Caki2 (cell line): ENCODE measurements around the gene INA. TPM values are rescaled to one million over a fixed set of nuclear protein-coding genes. Genes with fewer than 3 reads are reported as not detected.

ENCODE experiments used
- DNase-seq: peaks from one replicate; pipeline ENCODE4 v3.0.0-alpha.2; 2015; ENCODE audit warnings: low read depth
- in situ Hi-C: cut with HindIII; loops from 2 replicates; pipeline ENCODE4 v1.10.0; 2016; ENCODE audit warnings: low sequenced_read_pairs, low pct_unique_long_range_greater_than_20kb, mixed read lengths
- total RNA-seq: library from RNA; depleted of rRNA; stranded (reverse); fragments of >200 nt; shearing (Covaris generic); gene quantifications from 2 replicates; pipeline ENCODE4 v1.2.3, GENCODE V29; 2014; ENCODE audit warnings: low replicate concordance; rRNA removed

INA gene
- total RNA-seq, 1 experiment from 2014 or later: not detected

GRCh38 chr10:103327906-103328305 is 51.0 kb downstream of the INA start:
- no peak for DNase-seq
- in situ Hi-C loops: no loop called here

- no peak for DNase-seq
- in situ Hi-C loops: no loop called here
Measured at GRCh38 chr10:103333934-103334520, 57.1 kb downstream of the INA start.

GRCh38 chr10:103334567-103334966 is 57.6 kb downstream of the INA start:
- no peak for DNase-seq
- in situ Hi-C loops: no loop called here

GRCh38 chr10:103336370-103336769 is 59.4 kb downstream of the INA start:
- DNase-seq: no peak
- in situ Hi-C loops: no loop called here

Other genes with a start within 250 kb of the INA start
- gene NT5C2, start 83.9 kb upstream of the INA start, total RNA-seq: 24.6 and 30.0 TPM in 2 replicates
- gene RPEL1, start 31.3 kb upstream of the INA start, total RNA-seq: not detected in 2 replicates
- gene PCGF6, start 74.0 kb downstream of the INA start, total RNA-seq: 11.2 and 13.8 TPM in 2 replicates
- gene TAF5, start 90.8 kb downstream of the INA start, total RNA-seq: 2.3 and 3.6 TPM in 2 replicates
- 242 and 351 TPM in 2 replicates for gene ATP5MK, start 119.3 kb downstream of the INA start, total RNA-seq
- gene PDCD11, start 119.5 kb downstream of the INA start, total RNA-seq: 17.3 and 33.0 TPM in 2 replicates
- 0.55 and 2.9 TPM in 2 replicates for gene CALHM2, start 175.2 kb downstream of the INA start, total RNA-seq
- not detected in 2 replicates for gene CALHM1, start 181.8 kb downstream of the INA start, total RNA-seq
- 0.47 TPM in 1 of 2 replicates, not detected in the other for gene CALHM3, start 202.1 kb downstream of the INA start, total RNA-seq
- not detected in 2 replicates for gene NEURL1, start 216.6 kb downstream of the INA start, total RNA-seq